Kidney (tissue), 14 donors: ENCODE data around the gene GNL2. TPM values are rescaled to one million over a fixed set of nuclear protein-coding genes. Genes with fewer than 3 reads are reported as not detected.
"Not testable (repeated sequence)": the region's sequence is repeated elsewhere in the genome, so short reads cannot be mapped to it uniquely, and the experiment has no call there.

Experiments
- DNase-seq, 5 donors: peaks; one replicate each; pipeline ENCODE4 v3.0.0-alpha.2; 2013 to 2020
- FAIRE-seq: peaks from 2 replicates; lab custom pipeline; 2012; peaks lifted over from hg19 to GRCh38; lab: Jason Lieb, UNC
- H3K27ac ChIP-seq, 2 donors: one replicate each; pipeline ENCODE4 v1.7.0; 2013; ENCODE audit warnings: low read depth in 2 of 2, low read length in 2 of 2, inconsistent platforms in 1 of 2
- H3K27me3 ChIP-seq: one replicate; pipeline ENCODE4 v1.7.1; 2013; ENCODE audit warnings: low read length, inconsistent platforms; ENCODE audit not compliant: control insufficient read depth, insufficient read depth
- H3K36me3 ChIP-seq, 3 donors: one replicate each; pipeline versions ENCODE4 v1.7.0 to v1.7.1; 2013; ENCODE audit warnings: low read length in 3 of 3, control low read depth in 1 of 3, inconsistent platforms in 1 of 3; ENCODE audit not compliant: insufficient read depth in 3 of 3, control insufficient read depth in 2 of 3
- H3K4me1 ChIP-seq, 3 donors: one replicate each; pipeline versions ENCODE4 v1.7.0 to v1.7.1; 2013; ENCODE audit warnings: low read length in 3 of 3, inconsistent platforms in 1 of 3, low read depth in 1 of 3; ENCODE audit not compliant: control insufficient read depth in 2 of 3, insufficient read depth in 2 of 3
- H3K4me3 ChIP-seq, 3 donors: one replicate each; pipeline versions ENCODE4 v1.7.0 to v1.8.1; 2013; ENCODE audit warnings: low read length in 3 of 3, control low read depth in 1 of 3, inconsistent platforms in 1 of 3
- H3K9ac ChIP-seq, 3 donors: one replicate each; pipeline versions ENCODE4 v1.7.0 to v1.7.1; 2013; ENCODE audit warnings: low read length in 3 of 3, control low read depth in 1 of 3, inconsistent platforms in 1 of 3
- H3K9me3 ChIP-seq, 3 donors: one replicate each; pipeline versions ENCODE4 v1.7.0 to v1.7.1; 2013; ENCODE audit warnings: low read length in 3 of 3, control low read depth in 1 of 3, inconsistent platforms in 1 of 3; ENCODE audit not compliant: control insufficient read depth in 2 of 3, insufficient read depth in 1 of 3
- intact Hi-C: fragments of 100-400 bp; cut with DNase I; formaldehyde crosslinking; loops from one replicate; pipeline ENCODE4 v1.11.1; 2022
- polyA plus RNA-seq: library from polyadenylated mRNA; stranded (reverse); fragments of 350-450 nt; fragmentation: Illumina TruSeq; extraction: RNeasy Lipid Tissue Mini Kit (QIAGEN cat#74804); gene quantifications from one replicate; pipeline ENCODE4 v1.2.3, GENCODE V29; 2014; ENCODE audit warnings: low read depth, low replicate concordance; ENCODE audit not compliant: insufficient read depth
- total RNA-seq: library from RNA; stranded (reverse); fragmentation: NEBNext Ultra II Directional; extraction: Animal tissue kit (Norgen Biotek cat#: 25700); gene quantifications from one replicate; pipeline ENCODE4 v1.2.1, GENCODE V29; 2021
- TF ChIP-seq, protein P1 (sequence below): IDR thresholded peaks from 3 replicates; pipeline ENCODE4 v1.5.1; 2012; ENCODE audit warnings: mild to moderate bottlenecking, moderate library complexity, borderline replicate concordance; ENCODE audit not compliant: insufficient read depth; ENCODE audit errors: extremely low read depth
- donor health status: control.
- donor health status: control.
- donor health status: control.
- donor health status: control.
- donor health status: control.
- donor health status: DM: yes; HTN: yes; CAD: no.
- donor health status: Normal renal cell carcinoma (clear cell type).

The GNL2 gene
- total and polyA plus RNA-seq, 2 donors from 2014 or later = 35.9 to 36.7 TPM

DNA sequence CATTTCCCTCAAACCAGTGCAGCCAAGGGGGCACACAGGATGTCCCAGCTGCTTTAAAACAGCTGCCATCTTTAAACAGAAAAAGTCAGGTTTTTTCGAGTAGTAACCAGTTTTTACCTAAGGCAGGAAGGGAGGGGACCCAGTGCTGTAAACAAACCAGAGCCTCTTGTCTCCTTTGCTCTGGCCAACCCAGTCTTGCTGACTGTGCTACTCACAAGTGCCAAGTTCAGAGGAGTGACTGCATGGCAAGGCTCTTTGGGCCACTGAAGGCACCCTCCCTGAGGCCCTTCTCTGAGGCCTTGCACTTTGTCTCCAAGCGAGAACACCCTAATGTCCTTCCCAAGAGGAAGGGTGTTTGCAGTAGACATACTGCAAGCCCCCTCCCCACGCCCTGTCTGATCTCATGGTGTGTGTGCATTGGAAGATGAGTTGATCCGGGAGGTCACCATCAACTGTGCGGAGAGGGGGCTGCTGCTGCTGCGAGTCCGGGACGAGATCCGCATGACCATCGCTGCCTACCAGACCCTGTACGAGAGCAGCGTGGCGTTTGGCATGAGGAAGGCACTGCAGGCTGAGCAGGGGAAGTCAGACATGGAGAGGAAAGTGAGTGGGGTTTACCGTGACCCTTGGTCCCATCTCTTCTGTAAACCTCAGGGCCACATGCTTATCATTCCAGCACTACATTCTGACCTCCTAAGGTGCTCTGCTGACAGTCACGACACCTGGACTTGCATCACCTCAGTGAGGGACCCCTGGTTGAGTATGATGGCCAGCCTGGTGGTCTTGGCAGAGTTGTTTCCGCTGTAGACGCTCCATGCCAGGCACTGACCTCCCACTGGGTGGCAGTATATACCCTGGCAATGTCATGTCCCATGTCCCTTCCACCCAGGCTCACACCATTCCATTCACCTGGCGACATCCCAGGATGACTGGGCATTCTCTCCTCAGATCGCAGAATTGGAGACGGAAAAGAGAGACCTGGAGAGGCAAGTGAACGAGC is 34.3 kb downstream of the GNL2 start:
- no peak overlapping the region for H3K27ac ChIP-seq
- peaks cover 0 to 7% (median 0%) of the 10 kb centered on the region in 3 donors for H3K4me1 ChIP-seq
- H3K36me3 ChIP-seq = peaks cover 0 to 13% (median 12%) of the 10 kb centered on the region in 3 donors
- no peaks in the 10 kb centered on the region for H3K27me3 ChIP-seq
- DNase-seq = peak in 2 of 5 donors; percentile 16 to 30
- intact Hi-C loops = no loop called here
- no peaks in the 10 kb centered on the region for H3K9me3 ChIP-seq
- FAIRE-seq = no peak
- H3K4me3 ChIP-seq = no peak overlapping the region
- no peak overlapping the region for H3K9ac ChIP-seq
- TF ChIP-seq, protein P1, sequence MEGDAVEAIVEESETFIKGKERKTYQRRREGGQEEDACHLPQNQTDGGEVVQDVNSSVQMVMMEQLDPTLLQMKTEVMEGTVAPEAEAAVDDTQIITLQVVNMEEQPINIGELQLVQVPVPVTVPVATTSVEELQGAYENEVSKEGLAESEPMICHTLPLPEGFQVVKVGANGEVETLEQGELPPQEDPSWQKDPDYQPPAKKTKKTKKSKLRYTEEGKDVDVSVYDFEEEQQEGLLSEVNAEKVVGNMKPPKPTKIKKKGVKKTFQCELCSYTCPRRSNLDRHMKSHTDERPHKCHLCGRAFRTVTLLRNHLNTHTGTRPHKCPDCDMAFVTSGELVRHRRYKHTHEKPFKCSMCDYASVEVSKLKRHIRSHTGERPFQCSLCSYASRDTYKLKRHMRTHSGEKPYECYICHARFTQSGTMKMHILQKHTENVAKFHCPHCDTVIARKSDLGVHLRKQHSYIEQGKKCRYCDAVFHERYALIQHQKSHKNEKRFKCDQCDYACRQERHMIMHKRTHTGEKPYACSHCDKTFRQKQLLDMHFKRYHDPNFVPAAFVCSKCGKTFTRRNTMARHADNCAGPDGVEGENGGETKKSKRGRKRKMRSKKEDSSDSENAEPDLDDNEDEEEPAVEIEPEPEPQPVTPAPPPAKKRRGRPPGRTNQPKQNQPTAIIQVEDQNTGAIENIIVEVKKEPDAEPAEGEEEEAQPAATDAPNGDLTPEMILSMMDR = peak; percentile 39

DNA sequence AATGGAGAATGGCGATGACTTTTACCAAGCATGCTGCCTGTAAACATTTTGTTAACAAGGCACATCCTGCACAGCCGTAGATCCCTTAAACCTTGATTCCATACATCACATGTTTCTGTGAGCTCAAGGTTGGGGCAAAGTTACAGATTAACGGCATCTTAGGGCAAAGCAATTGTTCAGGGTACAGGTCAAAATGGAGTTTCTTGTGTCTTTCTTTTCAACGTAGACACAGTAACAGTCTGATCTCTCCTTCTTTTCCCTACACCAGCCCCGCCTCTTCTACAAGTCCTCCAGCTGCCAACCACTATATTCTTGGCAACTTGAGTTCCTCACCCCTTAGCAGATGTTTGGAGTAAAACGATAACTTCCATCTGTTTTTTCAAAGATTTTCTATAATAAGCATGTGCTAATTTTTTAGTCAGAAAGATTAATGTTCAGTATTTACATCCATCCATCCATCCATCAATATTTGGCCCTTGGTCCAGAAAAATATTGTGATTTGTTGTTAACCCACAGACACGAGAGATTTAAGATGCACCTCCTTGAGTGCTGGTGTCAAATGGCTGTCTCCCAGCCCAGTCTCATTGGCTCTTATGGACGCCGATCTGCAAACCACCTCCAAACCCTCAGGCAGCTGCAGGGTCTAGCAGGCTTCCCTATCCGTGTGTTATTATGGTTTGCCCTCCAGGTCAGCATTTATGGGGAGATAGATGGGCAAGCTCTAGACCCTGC is 35.2 kb downstream of the GNL2 start:
- Histone ChIP-seq H3K9ac (no peak overlapping the region), H3K27me3 (no peaks in the 10 kb centered on the region), H3K4me1 (peaks cover 0 to 9% (median 0%) of the 10 kb centered on the region in 3 donors), H3K4me3 (no peak overlapping the region), H3K27ac (no peak overlapping the region), H3K36me3 (peaks cover 0 to 7% (median 6%) of the 10 kb centered on the region in 3 donors), H3K9me3 (no peaks in the 10 kb centered on the region)
- TF ChIP-seq, protein P1 = no peak
- intact Hi-C loops = no loop called here
- no peak for DNase-seq
- FAIRE-seq = no peak

DNA sequence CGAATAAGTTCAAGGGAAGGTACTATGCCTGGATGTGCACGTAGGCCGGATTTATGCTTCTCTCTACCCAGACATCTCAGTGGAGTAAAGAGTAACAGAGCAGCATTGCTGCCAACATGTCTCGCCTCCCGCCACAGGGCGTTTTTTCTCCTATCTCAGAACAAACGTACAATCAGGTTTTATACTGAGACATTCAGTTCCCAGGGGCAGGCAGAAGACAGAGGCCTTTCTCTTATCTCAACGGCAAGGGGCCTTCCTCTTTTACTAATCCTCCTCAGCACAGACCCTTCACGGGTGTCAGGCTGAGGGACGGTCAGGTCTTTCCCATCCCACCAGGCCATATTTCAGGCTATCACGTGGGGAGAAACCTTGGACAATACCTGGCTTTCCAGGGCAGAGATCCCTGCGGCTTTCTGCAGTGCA is 35.8 kb downstream of the GNL2 start:
- H3K27ac ChIP-seq, H3K4me3 ChIP-seq, intact Hi-C loops, DNase-seq, H3K9ac ChIP-seq, H3K36me3 ChIP-seq, H3K27me3 ChIP-seq, H3K4me1 ChIP-seq, FAIRE-seq, H3K9me3 ChIP-seq: not testable (repeated sequence)

DNA sequence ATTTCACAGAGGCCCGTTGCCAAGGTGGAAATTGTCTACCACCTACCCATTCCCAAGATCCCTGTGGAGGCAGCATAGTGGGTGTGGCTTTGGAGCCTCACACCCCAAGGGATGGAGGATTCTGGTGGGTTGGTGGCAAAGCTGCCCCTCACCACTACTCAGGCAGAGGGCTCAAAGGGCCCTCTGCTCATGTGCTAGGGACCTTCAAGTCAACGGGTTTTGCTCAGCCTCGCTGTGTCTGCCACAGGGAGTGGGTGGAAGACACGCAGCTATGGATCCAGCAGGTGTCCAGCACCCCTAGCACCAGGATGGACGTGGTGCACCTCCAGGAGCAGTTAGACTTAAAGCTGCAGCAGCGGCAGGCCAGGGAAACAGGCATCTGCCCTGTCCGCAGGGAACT is 36.7 kb downstream of the GNL2 start:
- no peak for DNase-seq
- intact Hi-C loops = no loop called here
- Histone ChIP-seq H3K36me3 (no peaks in the 10 kb centered on the region), H3K4me3 (no peak overlapping the region), H3K4me1 (peaks cover 0 to 9% (median 0%) of the 10 kb centered on the region in 3 donors), H3K9ac (no peak overlapping the region), H3K9me3 (no peaks in the 10 kb centered on the region), H3K27ac (no peak overlapping the region), H3K27me3 (no peaks in the 10 kb centered on the region)
- FAIRE-seq = no peak
- TF ChIP-seq, protein P1 = no peak
